GM23338 (cell line): ENCODE measurements around the gene TSHZ2. TPM values are rescaled to one million over a fixed set of nuclear protein-coding genes. Genes with fewer than 3 reads are reported as not detected.

Experiments used
- ATAC-seq: fragments of 200-7000 bp; cut with Tn5 transposase; 3 replicates; pipeline ENCODE4 v1.9.1; 2020
- DNase-seq: peaks from one replicate; pipeline ENCODE4 v3.0.0-alpha.2; 2015; ENCODE audit warnings: low spot score
- H2AFZ ChIP-seq: fragments of 200-600 bp; sonication (generic); 2 replicates; pipeline ENCODE4 v1.8.0; 2016; ENCODE audit warnings: antibody characterized with exemption, mild to moderate bottlenecking, moderate library complexity
- H3F3A ChIP-seq: fragments of 200-600 bp; sonication (generic); replicated peaks from 2 replicates; pipeline ENCODE4 v1.8.0; 2017; ENCODE audit warnings: antibody characterized with exemption, mixed run types, low read depth
- H3K27ac ChIP-seq: fragments of 200-600 bp; sonication (generic); 2 replicates; pipeline ENCODE4 v1.6.1; 2016; ENCODE audit warnings: low read depth
- H3K27me3 ChIP-seq: fragments of 200-600 bp; sonication (generic); 2 replicates; pipeline ENCODE4 v1.8.0; 2016; ENCODE audit warnings: mild to moderate bottlenecking, mixed run types, moderate library complexity; ENCODE audit not compliant: insufficient read depth
- H3K36me3 ChIP-seq: fragments of 200-600 bp; sonication (generic); 2 replicates; pipeline ENCODE4 v1.8.0; 2016; ENCODE audit warnings: mild to moderate bottlenecking; ENCODE audit not compliant: insufficient read depth
- H3K4me1 ChIP-seq: fragments of 200-600 bp; sonication (generic); 2 replicates; pipeline ENCODE4 v1.8.0; 2016; ENCODE audit warnings: mild to moderate bottlenecking, moderate library complexity; ENCODE audit not compliant: insufficient read depth
- H3K4me2 ChIP-seq: fragments of 200-600 bp; sonication (generic); 2 replicates; pipeline ENCODE4 v1.7.1; 2017; ENCODE audit warnings: mixed run types
- H3K4me3 ChIP-seq: fragments of 200-600 bp; sonication (generic); 2 replicates; pipeline ENCODE4 v1.6.1; 2016; ENCODE audit warnings: mixed run types
- H3K79me2 ChIP-seq: fragments of 200-600 bp; sonication (generic); replicated peaks from 2 replicates; pipeline ENCODE4 v1.8.0; 2017; ENCODE audit warnings: mild to moderate bottlenecking; ENCODE audit not compliant: insufficient read depth
- H3K9me2 ChIP-seq: fragments of 200-600 bp; sonication (generic); 2 replicates; pipeline ENCODE4 v1.8.0; 2017; ENCODE audit not compliant: insufficient read depth
- H4K20me1 ChIP-seq: fragments of 200-600 bp; sonication (generic); replicated peaks from 2 replicates; pipeline ENCODE4 v1.8.0; 2017; ENCODE audit warnings: mild to moderate bottlenecking; ENCODE audit not compliant: insufficient read depth
- H3K27ac Mint-ChIP-seq: 2 replicates; pipeline ENCODE4 v1.8.0; 2020; ENCODE audit warnings: inconsistent platforms, mild to moderate bottlenecking, moderate library complexity, mixed read lengths
- H3K27me3 Mint-ChIP-seq: 3 replicates; pipeline ENCODE4 v1.8.0; 2022; ENCODE audit warnings: low read depth, mild to moderate bottlenecking, moderate library complexity, mixed read lengths, inconsistent platforms; ENCODE audit not compliant: insufficient read depth, poor library complexity
- H3K36me3 Mint-ChIP-seq: 3 replicates; pipeline ENCODE4 v1.8.0; 2021; ENCODE audit warnings: low read depth, mild to moderate bottlenecking, inconsistent platforms, moderate library complexity, mixed read lengths
- H3K4me1 Mint-ChIP-seq: 3 replicates; pipeline ENCODE4 v1.8.0; 2020; ENCODE audit warnings: mild to moderate bottlenecking, inconsistent platforms, mixed read lengths
- H3K4me3 Mint-ChIP-seq: 3 replicates; pipeline ENCODE4 v1.8.0; 2021; ENCODE audit warnings: moderate library complexity, mild to moderate bottlenecking, inconsistent platforms, mixed read lengths
- H3K9me3 Mint-ChIP-seq: 3 replicates; pipeline ENCODE4 v1.8.0; 2020; ENCODE audit warnings: moderate library complexity, mild to moderate bottlenecking, inconsistent platforms, mixed read lengths
- ETS1 ChIP-seq: IDR thresholded peaks from 2 replicates; pipeline ENCODE4 v1.6.1; 2016; ENCODE audit warnings: antibody characterized with exemption
- EZH2 ChIP-seq: fragments of 200-600 bp; sonication (generic); IDR thresholded peaks from one replicate; pipeline ENCODE4 v1.8.0; 2017; ENCODE audit warnings: antibody characterized with exemption, mild to moderate bottlenecking, low read depth; ENCODE audit not compliant: unreplicated experiment
- POLR2AphosphoS5 ChIP-seq: IDR thresholded peaks from 2 replicates; pipeline ENCODE4 v1.6.1; 2016; ENCODE audit warnings: antibody characterized with exemption, low read depth
- STAT1 ChIP-seq: IDR thresholded peaks from one replicate; pipeline ENCODE4 v1.6.1; 2016; ENCODE audit warnings: antibody characterized with exemption; ENCODE audit not compliant: unreplicated experiment
- ZNF114 ChIP-seq: fragments of 250-450 bp; sonication (Bioruptor Pico); IDR thresholded peaks from 2 replicates; pipeline ENCODE4 v1.5.0; 2020; ENCODE audit warnings: mild to moderate bottlenecking, moderate library complexity
- ZNF331 ChIP-seq: fragments of 250-450 bp; sonication (Bioruptor Pico); IDR thresholded peaks from 2 replicates; pipeline ENCODE4 v1.5.0; 2020; ENCODE audit warnings: low read depth, mild to moderate bottlenecking, moderate library complexity
- ZNF462 ChIP-seq: fragments of 250-450 bp; sonication (Bioruptor Pico); IDR thresholded peaks from 2 replicates; pipeline ENCODE4 v1.5.0; 2020; ENCODE audit warnings: mild to moderate bottlenecking, moderate library complexity
- polyA plus RNA-seq: library from polyadenylated mRNA; unstranded; fragments of >200 nt; fragmentation: Nextera tagmentation; extraction: Ambion mirVana; gene quantifications from 2 replicates; pipeline ENCODE4 v1.2.1, GENCODE V29; 2016
- total RNA-seq: library from RNA; depleted of rRNA; stranded (reverse); fragments of >200 nt; shearing (Covaris generic); gene quantifications from 2 replicates; pipeline ENCODE4 v1.2.3, GENCODE V29; 2014

Gene TSHZ2
- total and polyA plus RNA-seq, 2 experiments from 2014 or later: 0.49 to 1.3 TPM

GRCh38 chr20:53379014-53379832 lies 407.1 kb downstream of the TSHZ2 start (continued):
- TF ChIP-seq ZNF462 (CRISPR knock-in tag) (no peak), ETS1 (no peak), STAT1 (no peak), EZH2 (no peak)

DNA sequence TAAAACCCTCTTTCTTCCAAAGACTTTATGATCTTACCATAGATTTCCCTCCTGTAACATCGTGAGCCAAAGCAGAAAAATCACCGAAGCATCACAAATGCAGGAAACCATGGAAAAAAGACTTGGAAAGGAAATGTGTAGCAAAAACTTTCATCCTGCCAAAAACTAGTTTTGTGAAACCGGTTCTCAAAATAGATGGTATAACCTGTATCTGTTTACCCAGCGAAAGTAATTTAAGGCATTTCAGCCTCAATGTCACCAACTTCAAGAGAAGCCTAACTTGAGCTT lies 407.6 kb downstream of the TSHZ2 start:
- Histone ChIP-seq H3K27ac (no peak overlapping the region), H3K4me1 (no peaks in the 10 kb centered on the region), H3F3A (no peaks in the 10 kb centered on the region), H3K36me3 (no peaks in the 10 kb centered on the region), H3K79me2 (no peaks in the 10 kb centered on the region), H3K4me2 (no peak overlapping the region), H4K20me1 (no peaks in the 10 kb centered on the region), H2AFZ (no peak overlapping the region), H3K27me3 (no peaks in the 10 kb centered on the region), H3K9me2 (0 out of 2 replicates have a peak, but pooled peaks cover 8% of the 10 kb centered on the region), H3K4me3 (no peak overlapping the region)
- ATAC-seq (no peak), DNase-seq (no peak)
- H3K9me3 Mint-ChIP-seq: no peaks in the 10 kb centered on the region
- TF ChIP-seq ZNF331 (CRISPR knock-in tag) (no peak), STAT1 (no peak), ZNF462 (CRISPR knock-in tag) (no peak), POLR2AphosphoS5 (no peak), ZNF114 (CRISPR knock-in tag) (no peak)
- H3K4me3 Mint-ChIP-seq: no peak overlapping the region
- no peak overlapping the region for H3K27ac Mint-ChIP-seq
- no peaks in the 10 kb centered on the region for H3K27me3 Mint-ChIP-seq
- no peaks in the 10 kb centered on the region for H3K36me3 Mint-ChIP-seq
- no peaks in the 10 kb centered on the region for H3K4me1 Mint-ChIP-seq
